Endothelial cell (in vitro differentiated cells): ENCODE results near the gene NEB. TPM values are rescaled to one million over a fixed set of nuclear protein-coding genes. Genes with fewer than 3 reads are reported as not detected.

Source experiments
- DNase-seq: peaks from one replicate; pipeline ENCODE4 v3.0.0; 2021; ENCODE audit warnings: low spot score
- H3K27ac Mint-ChIP-seq: one replicate; pipeline ENCODE4 v1.8.0; 2021; ENCODE audit warnings: mixed read lengths, inconsistent platforms; ENCODE audit not compliant: unreplicated experiment
- H3K27me3 Mint-ChIP-seq: one replicate; pipeline ENCODE4 v1.8.0; 2021; ENCODE audit warnings: mild to moderate bottlenecking, moderate library complexity, mixed read lengths, inconsistent platforms; ENCODE audit not compliant: unreplicated experiment
- H3K36me3 Mint-ChIP-seq: one replicate; pipeline ENCODE4 v1.8.0; 2021; ENCODE audit warnings: mild to moderate bottlenecking, low read depth, mixed read lengths, inconsistent platforms; ENCODE audit not compliant: unreplicated experiment
- H3K4me1 Mint-ChIP-seq: one replicate; pipeline ENCODE4 v1.8.0; 2021; ENCODE audit warnings: mild to moderate bottlenecking, mixed read lengths, inconsistent platforms; ENCODE audit not compliant: unreplicated experiment
- H3K4me3 Mint-ChIP-seq: one replicate; pipeline ENCODE4 v1.8.0; 2021; ENCODE audit warnings: mild to moderate bottlenecking, mixed read lengths, inconsistent platforms; ENCODE audit not compliant: unreplicated experiment
- H3K9me3 Mint-ChIP-seq: one replicate; pipeline ENCODE4 v1.8.0; 2021; ENCODE audit warnings: mixed read lengths, inconsistent platforms; ENCODE audit not compliant: unreplicated experiment
- CTCF ChIP-seq: fragments of 200-600 bp; sonication (generic); IDR thresholded peaks from one replicate; pipeline ENCODE4 v1.5.0; 2021; ENCODE audit warnings: antibody characterized with exemption; ENCODE audit not compliant: unreplicated experiment
- total RNA-seq: library from RNA; stranded (reverse); fragmentation: NEBNext Ultra II Directional; extraction: Animal tissue kit (Norgen Biotek cat#: 25700); gene quantifications from one replicate; pipeline ENCODE4 v1.2.1, GENCODE V29; 2021; ENCODE audit not compliant: unreplicated experiment

NEB gene
- total RNA-seq, 1 donor from 2014 or later = 0.64 TPM

DNA sequence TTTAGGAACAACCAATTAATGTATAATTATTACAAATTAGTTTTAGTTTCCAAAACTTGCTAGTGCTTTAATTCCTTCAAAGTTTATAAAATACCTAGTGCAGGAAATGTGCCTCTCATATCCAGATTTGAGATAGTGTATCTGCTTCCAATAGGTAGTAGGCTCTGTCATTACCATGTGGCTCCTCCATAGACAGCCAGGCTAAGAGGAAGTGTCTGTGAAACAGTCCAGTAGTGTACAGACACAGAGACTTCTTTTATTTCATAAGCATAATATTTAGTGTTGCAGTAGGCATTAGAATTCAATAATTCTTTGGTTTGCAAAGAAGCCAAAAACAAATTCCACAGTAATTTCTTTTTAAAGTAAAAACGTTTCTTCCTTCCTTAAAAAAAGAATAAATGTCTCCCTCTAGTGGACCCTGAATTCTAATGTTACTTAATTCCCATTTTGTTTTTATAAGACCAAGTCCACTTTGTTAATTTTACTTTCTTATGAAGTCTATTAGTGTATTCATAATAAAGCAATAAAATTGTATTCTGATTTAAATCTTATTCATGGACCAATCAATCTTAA is 101.2 kb downstream of the NEB start:
- DNase-seq = no peak
- Mint-ChIP-seq H3K27ac (no peak overlapping the region), H3K27me3 (peaks cover 2% of the 10 kb centered on the region), H3K36me3 (peaks cover 6% of the 10 kb centered on the region), H3K9me3 (no peaks in the 10 kb centered on the region), H3K4me1 (peaks cover 12% of the 10 kb centered on the region), H3K4me3 (no peak overlapping the region)
- peak; percentile 50 for TF ChIP-seq CTCF

DNA sequence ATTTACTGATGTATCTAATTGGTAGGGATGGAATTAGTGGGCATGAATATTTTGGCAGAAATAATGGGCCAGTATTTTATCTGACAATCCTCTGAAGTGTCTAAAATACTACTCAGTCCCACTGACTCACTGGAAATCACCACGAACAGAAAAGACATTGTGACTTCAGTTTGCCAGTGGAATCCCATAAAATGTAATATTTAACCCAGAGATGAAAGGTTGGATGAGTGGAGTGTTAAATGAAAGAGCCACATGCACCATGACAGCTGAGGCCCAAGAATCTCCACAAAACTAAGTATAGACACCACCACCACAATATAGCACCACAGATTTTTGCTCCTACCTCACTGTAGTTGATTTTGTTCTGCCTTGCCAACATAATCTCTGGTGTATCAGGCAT is 103.9 kb downstream of the NEB start:
- Mint-ChIP-seq H3K36me3 (peaks cover 6% of the 10 kb centered on the region), H3K9me3 (no peaks in the 10 kb centered on the region), H3K4me3 (no peak overlapping the region), H3K27me3 (no peaks in the 10 kb centered on the region), H3K4me1 (no peaks in the 10 kb centered on the region), H3K27ac (no peak overlapping the region)
- TF ChIP-seq CTCF = no peak
- no peak for DNase-seq

GRCh38 chr2:151627353-151627752 is 106.9 kb downstream of the NEB start:
- no peak overlapping the region for H3K27ac Mint-ChIP-seq
- H3K4me3 Mint-ChIP-seq = no peak overlapping the region
- no peaks in the 10 kb centered on the region for H3K4me1 Mint-ChIP-seq
- H3K9me3 Mint-ChIP-seq = no peaks in the 10 kb centered on the region
- no peaks in the 10 kb centered on the region for H3K36me3 Mint-ChIP-seq
- DNase-seq = no peak
- TF ChIP-seq CTCF = no peak
- no peaks in the 10 kb centered on the region for H3K27me3 Mint-ChIP-seq

GRCh38 chr2:151624271-151624670 is 110.0 kb downstream of the NEB start:
- Mint-ChIP-seq H3K4me1 (no peaks in the 10 kb centered on the region), H3K36me3 (no peaks in the 10 kb centered on the region), H3K27ac (no peak overlapping the region), H3K9me3 (no peaks in the 10 kb centered on the region), H3K4me3 (no peak overlapping the region), H3K27me3 (no peaks in the 10 kb centered on the region)
- no peak for DNase-seq
- no peak for TF ChIP-seq CTCF

- DNase-seq = no peak
These were observed 110.6 kb downstream of the NEB start for GRCh38 chr2:151623631-151624030.

More at GRCh38 chr2:151623631-151624030, 110.6 kb downstream of the NEB start:
- TF ChIP-seq CTCF = no peak
- no peaks in the 10 kb centered on the region for H3K9me3 Mint-ChIP-seq
- H3K36me3 Mint-ChIP-seq = no peaks in the 10 kb centered on the region
- no peaks in the 10 kb centered on the region for H3K27me3 Mint-ChIP-seq
- H3K4me1 Mint-ChIP-seq = no peaks in the 10 kb centered on the region
- no peak overlapping the region for H3K4me3 Mint-ChIP-seq
- no peak overlapping the region for H3K27ac Mint-ChIP-seq
